ENCODE results near the gene PKP1.
"Not testable (repeated sequence)": the region's sequence is repeated elsewhere in the genome, so short reads cannot be mapped to it uniquely, and the experiment has no call there.

PKP1 gene, protein sequence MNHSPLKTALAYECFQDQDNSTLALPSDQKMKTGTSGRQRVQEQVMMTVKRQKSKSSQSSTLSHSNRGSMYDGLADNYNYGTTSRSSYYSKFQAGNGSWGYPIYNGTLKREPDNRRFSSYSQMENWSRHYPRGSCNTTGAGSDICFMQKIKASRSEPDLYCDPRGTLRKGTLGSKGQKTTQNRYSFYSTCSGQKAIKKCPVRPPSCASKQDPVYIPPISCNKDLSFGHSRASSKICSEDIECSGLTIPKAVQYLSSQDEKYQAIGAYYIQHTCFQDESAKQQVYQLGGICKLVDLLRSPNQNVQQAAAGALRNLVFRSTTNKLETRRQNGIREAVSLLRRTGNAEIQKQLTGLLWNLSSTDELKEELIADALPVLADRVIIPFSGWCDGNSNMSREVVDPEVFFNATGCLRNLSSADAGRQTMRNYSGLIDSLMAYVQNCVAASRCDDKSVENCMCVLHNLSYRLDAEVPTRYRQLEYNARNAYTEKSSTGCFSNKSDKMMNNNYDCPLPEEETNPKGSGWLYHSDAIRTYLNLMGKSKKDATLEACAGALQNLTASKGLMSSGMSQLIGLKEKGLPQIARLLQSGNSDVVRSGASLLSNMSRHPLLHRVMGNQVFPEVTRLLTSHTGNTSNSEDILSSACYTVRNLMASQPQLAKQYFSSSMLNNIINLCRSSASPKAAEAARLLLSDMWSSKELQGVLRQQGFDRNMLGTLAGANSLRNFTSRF

DNA sequence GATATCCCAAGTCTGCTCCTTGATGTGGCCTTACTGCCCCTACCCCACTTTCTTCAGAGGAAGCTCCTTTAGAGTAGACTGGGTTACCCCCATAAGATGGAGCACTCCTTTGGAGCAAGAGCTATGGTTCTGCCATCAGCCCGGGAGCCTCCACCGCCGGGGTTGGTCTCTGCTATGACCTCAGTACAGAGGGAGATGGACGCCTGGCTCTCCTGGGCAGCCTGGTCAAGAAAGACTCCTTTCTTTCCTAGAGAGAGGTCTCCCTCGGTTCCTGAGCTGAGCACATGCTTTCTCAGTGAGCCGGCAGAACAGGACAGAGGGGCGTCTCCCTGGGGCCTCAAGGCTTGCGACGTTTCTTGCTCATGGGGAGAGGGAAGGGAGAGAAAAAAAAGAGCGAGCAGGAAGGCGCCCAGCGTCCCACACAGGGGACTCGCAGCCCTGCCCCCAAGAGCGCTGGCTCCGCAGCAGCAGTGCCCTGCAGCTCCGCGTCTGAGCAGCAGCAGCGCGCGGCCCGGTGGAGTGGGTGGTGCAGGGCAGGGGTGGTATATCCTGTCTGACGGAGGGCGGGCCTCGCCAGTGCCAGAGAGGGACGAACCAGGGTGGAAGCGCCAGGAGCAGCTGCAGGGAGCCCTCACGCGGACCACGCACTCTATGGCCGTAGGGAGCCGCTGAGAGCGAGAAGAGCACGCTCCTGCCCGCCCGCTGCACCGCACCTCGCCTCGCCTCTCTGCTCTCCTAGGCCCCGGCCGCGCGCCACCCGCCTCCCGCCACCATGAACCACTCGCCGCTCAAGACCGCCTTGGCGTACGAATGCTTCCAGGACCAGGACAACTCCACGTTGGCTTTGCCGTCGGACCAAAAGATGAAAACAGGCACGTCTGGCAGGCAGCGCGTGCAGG, at the start of gene PKP1:
PKP1 (plus strand) TSS at position 576 of the 899 bp plus-strand sequence; CDS start at position 773, 197 bp downstream.
- DNase-seq (ENCODE audit: low read depth) = no peak

DNA sequence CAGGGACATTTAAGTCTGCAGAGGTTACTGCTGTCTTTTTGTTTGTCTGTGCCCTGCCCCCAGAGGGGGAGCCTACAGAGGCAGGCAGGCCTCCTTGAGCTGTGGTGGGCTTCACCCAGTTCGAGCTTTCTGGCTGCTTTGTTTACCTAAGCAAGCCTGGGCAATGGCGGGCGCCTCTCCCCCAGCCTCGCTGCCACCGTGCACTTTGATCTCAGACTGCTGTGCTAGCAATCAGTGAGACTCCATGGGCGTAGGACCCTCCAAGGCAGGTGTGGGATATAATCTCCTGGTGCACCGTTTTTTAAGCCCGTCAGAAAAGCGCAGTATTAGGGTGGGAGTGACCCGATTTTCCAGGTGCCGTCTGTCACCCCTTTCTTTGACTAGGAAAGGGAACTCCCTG, 43.7 kb upstream of the PKP1 start:
- not testable (repeated sequence) for DNase-seq (ENCODE audit: low read depth)

DNA sequence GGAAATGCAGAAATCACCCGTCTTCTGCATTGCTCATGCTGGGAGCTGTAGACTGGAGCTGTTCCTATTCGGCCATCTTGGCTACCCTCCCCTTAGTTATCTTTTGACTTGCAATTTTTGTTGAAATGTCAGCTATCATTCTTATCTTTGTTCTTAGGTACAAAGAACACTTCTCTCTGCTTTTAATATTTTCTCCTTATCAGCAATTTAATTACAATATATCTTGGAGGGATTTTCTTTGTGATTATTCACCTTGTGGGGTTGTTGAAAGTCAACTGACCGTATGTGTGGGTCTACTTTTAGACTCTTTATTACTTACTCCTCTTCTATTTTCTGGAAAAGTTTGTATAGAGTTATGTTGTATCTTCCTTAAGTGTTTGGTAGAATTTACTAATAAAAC, 43.1 kb upstream of the PKP1 start:
- DNase-seq (ENCODE audit: low read depth) = no peak

DNA sequence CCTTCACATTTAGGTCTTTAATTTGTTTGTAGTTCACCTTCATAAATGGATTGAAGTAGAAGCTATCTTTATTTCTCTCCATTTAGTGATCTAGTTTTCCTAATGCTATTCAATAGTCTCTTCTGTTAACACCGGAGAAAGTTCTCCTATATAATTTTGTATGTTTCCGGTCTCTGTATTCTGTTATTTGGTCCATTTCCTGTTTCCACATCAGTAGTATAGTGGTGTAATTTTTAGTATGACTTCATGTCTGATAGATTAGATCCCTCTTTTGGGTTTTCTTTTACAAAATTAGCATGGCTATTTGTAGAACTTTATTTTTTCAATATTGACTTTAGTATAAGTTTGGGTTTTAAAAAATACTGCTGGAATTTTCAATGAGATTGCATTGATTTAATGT, 41.6 kb upstream of the PKP1 start:
- no peak for DNase-seq (ENCODE audit: low read depth)

DNA sequence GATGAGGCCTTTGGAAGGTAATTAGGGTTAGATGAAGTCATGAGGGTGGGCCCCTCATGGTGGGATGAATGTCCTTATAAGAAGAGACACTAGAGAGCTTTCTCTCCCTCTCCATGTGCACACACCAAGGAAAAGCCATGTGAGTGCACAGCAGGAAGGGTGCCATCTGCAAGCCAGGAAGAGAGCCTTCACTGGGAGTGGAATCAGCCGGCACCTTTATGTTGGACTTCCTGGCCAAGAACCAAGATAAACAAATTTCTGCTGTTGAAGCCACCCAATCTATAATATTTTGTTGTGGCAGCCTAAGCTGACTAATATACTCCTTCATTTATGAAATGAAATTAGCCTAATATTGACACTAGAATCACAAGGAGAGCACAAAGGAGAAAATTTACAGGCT, 38.2 kb upstream of the PKP1 start:
- DNase-seq (ENCODE audit: low read depth) = no peak

DNA sequence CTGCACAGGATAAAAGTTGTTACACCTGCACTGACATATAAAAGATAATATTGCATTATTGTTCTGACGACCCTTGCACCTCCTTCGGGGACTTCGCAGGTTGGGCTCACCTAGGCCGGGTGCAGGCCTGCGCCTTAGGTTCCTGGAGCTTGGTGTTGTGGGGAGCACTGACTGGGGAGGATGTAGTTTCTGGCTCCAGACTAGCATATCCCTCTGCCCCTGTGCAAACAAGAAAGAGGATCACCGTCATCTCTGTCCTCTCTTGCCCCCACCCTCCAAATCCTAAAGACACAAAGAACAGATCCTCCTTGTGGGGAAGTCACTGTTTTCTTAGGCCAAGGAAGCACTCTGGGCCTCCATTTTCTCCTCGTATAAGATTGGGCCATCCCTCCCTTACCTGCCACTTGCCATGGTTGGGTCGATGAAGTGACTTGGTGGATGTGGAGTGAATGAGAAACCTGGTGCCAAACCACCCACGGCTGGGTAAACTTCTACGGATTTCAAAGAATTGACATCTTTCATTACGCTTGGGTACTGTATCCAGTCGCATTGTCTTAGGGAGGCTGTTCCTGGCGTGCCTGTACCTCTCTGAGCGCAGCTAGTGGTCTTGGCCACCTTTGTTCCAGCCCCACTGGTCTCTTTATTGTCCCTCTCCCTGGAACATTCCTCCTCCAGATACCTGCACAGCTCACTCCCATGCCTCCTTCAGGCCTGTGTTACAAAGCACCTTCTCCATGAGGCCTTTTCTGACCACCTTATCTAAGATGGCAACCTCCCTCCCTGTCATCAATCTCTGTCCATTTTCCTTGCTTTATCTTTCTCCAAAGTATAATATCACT, 34.4 kb upstream of the PKP1 start:
- no peak for DNase-seq (ENCODE audit: low read depth)

DNA sequence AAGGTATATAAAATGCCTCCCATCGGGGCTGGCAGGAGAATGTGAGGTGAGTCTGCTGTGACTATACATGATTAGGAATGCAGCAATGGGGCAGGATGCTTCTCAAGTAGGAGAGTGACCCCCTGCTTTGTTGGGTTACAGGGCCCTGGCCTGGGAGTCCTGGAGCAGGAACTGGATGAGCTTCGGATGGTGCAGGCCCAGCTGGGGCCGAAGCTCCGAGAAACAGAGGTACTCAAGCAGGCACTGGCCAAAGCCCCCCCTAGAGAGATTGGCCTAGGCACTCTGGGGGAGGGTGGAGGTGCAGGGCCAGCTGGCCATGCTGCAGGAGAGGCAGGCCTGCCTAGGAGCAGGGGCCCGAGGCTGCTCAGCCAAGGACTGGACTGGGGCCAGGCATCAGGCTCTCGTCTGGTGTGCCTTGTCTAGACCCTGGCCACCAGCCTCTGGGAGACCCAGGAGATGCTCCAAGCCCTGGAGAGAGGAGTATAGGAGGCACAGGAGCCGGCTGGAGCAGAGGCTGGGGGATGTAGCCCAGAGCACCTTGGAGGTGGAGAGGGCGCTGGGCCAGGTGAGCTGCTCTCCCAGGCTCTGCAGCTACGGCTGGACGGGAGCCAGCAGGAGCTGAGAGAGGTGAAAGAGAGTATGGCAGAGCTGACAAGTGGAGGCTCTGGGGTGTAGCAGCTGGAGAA, 32.8 kb upstream of the PKP1 start:
- DNase-seq (ENCODE audit: low read depth) = no peak

DNA sequence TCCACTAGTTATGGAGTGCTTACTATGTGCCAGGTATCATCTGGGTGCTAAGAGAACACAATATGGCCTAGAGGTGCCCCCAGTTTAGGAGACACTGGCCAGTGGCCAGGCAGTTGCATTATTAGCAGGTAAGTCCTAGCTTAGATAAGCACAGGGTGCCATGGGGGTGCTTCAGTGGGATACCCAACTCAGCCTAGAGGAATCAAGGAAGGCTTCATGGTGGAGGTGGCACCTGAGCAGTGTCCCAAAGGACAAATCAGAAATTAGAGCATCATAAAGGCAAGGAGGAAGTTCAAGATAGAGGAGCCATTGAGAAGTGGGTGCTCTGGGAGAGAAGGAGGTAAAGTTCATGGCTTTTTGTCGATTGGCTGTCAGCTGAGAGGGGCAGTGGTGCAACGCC, 31.9 kb upstream of the PKP1 start:
- no peak for DNase-seq (ENCODE audit: low read depth)

DNA sequence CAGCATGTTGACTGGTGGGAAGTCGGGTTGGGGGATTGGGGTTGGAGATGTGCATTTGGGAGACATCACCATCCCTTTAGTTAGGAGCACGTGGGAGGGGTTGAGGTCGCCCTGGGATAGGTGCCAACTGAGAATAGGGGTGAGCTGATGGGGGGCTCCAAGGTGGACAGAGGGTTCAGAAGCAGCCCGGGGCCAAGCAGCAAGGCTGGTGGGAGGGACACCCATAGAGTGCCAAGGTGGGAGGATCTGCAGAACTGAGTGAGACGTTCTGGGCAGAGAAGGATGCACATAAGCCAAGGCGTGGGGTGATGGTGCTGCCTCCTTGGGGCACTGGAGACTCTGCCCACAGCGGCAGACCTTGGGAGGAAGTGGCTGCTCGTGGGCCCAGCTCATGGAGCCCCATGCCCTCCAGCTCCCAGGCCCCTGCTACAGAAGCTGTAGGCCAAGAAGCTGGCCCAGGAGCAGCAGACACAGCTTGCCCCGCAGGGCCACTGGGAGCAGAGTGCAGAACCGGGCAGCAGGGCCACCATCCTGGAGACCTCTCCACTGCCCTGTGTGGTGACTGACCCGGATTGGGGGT, 31.4 kb upstream of the PKP1 start:
- no peak for DNase-seq (ENCODE audit: low read depth)

DNA sequence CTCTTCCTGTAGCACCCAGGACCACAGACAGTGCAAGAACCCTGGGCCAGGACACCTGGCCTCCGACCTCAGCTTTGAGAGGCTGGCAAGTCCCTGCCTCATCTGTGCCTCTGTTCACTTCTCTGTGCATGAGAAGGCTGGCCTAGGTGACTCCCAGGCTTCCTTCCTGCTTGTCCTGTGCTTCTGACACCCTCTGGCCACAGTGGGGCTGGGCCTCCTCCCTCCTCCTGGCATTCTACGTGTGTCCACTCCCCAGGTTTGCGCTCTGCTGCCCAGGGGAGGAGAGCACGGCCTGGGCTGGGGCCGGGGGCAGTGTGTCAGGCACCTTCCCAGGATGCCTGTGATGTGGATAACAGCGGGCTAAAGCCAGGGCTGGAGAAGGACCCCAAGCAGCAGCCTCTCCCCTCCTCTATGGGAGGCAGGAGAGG, 30.3 kb upstream of the PKP1 start:
- DNase-seq (ENCODE audit: low read depth) = no peak

DNA sequence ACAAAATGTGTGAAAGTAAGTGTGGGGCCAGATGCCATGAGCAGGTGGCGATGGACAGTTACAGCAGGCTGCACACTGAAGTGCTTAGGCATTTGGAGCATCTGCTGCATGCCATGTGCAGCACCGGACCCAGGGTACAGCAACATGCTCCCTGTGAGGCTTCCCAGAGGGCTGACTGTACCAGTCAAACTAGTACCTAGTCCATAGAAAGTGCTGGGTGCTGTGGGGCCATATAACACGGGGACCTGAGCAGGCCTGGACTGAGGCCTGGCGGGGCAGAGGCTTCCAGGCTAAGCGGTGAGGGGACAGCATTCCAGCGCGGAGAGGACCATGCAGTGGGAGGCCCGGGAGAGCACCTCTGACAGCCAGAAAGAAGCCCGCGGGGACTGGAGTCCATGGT, 29.9 kb upstream of the PKP1 start:
- DNase-seq (ENCODE audit: low read depth) = no peak

DNA sequence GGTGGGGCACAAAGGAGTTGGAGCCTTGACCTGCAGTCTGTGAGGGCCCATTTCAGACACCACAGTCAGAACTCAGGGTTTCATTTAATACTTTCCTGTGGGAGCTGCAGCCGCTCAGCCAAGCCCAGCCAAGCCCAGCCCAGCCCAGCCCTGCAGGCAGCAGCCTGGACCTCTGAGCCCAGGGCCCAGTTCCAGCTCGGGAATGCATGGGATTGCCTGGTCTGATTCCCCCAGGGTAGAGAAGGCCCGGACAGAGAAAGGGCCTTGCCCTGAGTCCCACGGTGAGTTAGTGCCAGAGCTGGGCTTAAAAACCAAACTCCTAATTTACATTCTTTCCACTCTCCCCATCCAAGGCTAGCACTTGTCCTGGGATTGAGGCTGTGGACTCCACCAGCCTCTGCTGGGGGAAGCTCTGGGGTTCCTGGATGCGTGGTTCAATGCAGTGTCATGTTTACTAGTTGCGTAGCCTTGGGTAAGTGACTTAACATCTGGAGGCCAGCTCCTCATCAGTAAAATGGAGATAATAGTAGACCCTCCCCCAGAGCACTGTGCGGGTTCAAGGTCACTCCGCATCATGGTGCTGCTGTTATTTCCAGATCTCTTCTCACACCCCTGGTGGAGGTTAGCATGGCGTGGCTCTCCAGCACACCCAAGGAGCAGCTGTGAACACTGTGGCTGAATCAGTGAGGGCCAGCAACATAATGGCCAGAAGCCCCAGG, 29.2 kb upstream of the PKP1 start:
- no peak for DNase-seq (ENCODE audit: low read depth)

DNA sequence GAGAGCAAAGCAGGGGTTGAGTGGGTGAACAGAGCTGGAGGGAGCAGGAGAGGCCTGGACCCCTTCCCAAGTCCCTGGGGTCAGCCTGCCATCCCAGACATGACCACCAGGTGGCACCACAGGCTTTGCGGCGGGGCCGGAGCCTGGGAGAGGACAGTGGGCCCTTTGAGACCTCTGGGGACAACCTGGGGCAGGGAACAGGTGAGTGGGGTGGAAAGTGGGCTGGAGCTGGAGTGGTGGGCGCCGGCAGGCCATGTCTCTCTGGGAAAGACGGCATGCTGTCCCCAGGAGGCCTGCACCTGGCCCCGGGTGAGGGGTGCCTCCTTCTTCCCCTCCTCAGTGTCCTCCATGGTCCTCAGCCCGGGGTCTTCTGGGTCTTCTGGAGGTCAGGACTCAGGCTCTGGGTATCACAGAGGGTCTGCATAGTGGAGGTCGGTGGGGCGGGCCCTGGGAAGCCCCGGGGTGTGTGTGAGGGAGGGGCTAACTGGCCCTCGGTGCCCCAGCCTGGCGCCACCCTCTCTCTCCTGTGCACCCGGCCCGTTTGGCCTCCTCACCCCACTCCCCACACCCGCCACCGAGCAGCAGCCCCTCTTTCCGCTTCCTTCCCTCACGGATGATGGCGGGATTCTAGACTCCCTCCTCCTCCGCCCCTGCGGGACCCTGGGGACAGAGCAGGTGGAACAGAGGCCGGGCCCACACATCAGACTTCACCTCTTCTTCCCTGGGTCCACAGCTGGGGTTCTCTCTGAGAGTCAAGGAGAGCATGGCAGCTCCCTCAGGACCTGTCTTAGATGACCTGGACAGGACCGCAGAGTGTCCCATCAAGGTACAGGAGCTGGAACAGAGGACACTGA, 28.5 kb upstream of the PKP1 start:
- DNase-seq (ENCODE audit: low read depth) = no peak

DNA sequence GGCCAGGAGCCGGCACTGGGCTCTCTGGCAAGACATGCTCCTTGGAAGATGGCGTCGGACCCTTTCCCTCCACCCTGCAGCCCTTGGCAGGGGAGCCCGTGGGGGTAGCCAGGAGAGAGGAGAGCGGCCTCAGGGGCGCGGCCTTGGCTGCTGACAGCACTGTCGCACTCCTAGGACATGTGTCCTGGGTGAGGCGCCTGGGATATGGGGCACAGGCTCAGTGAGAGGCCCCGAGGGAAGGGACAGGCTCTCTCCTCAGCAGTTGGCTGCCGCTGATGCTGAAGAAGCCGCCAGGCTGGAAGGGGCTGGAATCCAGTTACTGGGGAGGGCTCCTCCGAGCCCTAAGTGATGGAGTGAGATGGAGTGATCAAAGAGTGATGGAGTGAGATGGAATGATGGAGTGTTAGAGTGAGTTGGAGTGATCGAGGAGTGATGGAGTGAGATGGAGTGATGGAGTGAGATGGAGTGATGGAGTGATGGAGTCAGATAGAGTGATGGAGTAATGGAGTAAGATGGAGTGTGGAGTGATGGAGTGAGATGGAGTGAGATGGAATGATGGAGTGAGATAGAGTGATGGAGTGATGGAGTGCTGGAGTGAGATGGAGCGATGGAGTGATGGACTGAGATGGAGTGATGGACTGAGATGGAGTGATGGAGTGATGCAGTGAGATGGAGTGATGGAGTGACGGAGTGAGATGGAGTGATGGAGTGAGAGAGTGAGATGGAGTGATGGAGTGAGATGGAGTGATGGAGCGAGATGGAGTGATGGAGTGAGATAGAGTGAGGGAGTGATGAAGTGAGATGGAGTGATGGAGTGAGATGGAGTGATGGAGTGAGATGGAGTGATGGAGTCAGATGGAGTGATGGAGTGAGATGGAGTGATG, 27.6 kb upstream of the PKP1 start:
- no peak for DNase-seq (ENCODE audit: low read depth)

DNA sequence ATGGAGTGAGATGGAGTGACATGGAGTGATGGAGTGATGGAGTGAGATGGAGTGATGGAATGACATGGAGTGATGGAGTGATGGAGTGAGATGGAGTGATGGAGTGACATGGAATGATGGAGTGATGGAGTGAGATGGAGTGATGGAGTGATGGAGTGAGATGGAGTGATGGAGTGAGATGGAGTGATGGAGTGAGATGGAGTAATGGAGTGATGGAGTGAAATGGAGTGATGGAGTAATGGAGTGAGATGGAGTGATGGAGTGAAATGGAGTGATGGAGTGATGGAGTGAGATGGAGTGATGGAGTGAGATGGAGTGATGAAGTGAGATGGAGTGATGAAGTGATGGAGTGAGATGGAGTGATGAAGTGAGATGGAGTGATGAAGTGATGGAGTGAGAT, 25.2 kb upstream of the PKP1 start:
- DNase-seq (ENCODE audit: low read depth) = not testable (repeated sequence)

DNA sequence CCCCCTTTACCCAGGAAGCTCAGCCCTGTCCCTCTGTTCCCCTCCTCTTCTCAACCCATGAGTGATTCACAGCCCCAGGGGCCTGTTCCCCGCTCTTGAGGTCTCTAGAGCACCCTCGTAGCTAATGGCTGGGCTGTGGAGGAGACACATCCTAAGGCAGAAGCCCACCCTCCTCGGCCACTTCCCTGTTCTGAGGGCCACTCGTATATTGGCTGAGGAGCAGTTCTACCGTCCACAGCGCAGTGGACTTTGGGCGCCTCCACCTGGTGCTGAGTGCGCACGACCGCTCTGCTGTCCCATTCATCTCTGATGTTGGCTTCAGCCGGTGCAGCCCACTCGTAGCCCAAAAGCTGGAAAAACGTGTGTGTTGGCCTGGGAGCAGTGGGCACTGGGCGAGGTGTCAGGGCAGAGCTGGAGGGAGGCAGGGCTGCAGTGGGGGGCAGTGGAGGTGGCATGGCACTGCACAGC, 24.5 kb upstream of the PKP1 start:
- no peak for DNase-seq (ENCODE audit: low read depth)

DNA sequence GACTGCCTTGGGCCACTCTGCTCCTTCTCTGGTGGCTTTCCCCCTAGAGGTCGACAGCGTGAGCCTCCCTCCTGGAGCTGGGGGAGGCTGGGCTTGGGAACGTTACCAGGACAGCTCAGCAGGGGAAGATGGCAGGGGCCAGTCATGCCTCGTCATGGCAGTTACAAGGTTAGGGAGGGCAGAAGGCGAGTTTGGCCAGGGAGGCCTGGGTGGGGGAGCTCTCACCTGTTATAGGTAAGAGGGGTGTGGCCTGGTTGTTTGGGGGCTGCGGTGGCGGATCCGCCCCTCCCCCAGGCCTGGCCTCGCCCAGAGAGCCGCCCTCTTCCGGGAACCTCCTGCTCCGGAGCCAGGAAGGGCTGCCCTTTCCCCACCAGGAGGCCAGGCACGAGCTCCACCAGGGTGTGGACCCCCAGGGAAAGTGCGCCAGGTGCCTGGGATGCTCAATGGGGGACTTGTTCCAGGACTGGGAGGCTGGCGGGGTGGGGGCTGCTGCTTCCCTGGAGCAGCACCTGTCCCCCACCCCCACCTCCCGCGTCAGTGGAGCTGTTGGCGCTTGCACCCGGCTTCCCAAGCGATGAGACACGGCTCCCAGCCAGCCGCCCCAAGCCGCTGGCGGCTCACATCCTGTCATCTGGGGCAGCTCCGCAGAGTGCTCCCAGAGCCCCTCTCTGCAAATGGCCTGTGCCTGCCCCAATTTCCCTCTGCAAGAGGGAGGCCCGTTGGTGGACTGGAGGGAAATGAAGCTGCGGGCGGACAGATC, 23.6 kb upstream of the PKP1 start:
- DNase-seq (ENCODE audit: low read depth) = no peak
